Stimulated activated CD4-positive, alpha-beta T cell treated with anti-CD3 and anti-CD28 coated beads, Interleukin-12 subunit alpha, Interleukin-12 subunit beta, amount 100 ng/mL, for 48 hours (primary cell): ENCODE data around the gene TPPP.
"Not testable (repeated sequence)": the region's sequence is repeated elsewhere in the genome, so short reads cannot be mapped to it uniquely, and the experiment has no call there.

Source experiments
- DNase-seq, 3 donors: peaks; one replicate each; pipeline ENCODE4 v3.0.0-alpha.2; 2020; ENCODE audit warnings: low read depth in 2 of 3, low spot score in 1 of 3

Gene TPPP

GRCh38 chr5:628351-629205 lies 64.6 kb downstream of the TPPP start:
- DNase-seq = not testable (repeated sequence)

GRCh38 chr5:627840-628239 lies 65.3 kb downstream of the TPPP start:
- no peak for DNase-seq

- no peak for DNase-seq
Observed at GRCh38 chr5:626850-627249, 66.3 kb downstream of the TPPP start.

- no peak for DNase-seq
Observed at GRCh38 chr5:625516-625915, 67.6 kb downstream of the TPPP start.

- no peak for DNase-seq
Observed at GRCh38 chr5:624951-625230, 68.3 kb downstream of the TPPP start.

GRCh38 chr5:624118-624950 lies 68.8 kb downstream of the TPPP start:
- no peak for DNase-seq

GRCh38 chr5:623531-623930 lies 69.6 kb downstream of the TPPP start:
- no peak for DNase-seq

GRCh38 chr5:622946-623522 lies 70.1 kb downstream of the TPPP start:
- DNase-seq = no peak

GRCh38 chr5:622359-622758 lies 70.8 kb downstream of the TPPP start:
- DNase-seq = no peak

- no peak for DNase-seq
Observed at GRCh38 chr5:621341-621761, 71.8 kb downstream of the TPPP start.

GRCh38 chr5:620586-621180 lies 72.5 kb downstream of the TPPP start:
- DNase-seq = no peak

- no peak for DNase-seq
Observed at GRCh38 chr5:620152-620551, 73.0 kb downstream of the TPPP start.

GRCh38 chr5:619444-619843 lies 73.7 kb downstream of the TPPP start:
- DNase-seq = no peak

GRCh38 chr5:618450-618849 lies 74.7 kb downstream of the TPPP start:
- no peak for DNase-seq

GRCh38 chr5:617896-618295 lies 75.3 kb downstream of the TPPP start:
- DNase-seq = no peak

GRCh38 chr5:616484-617039 lies 76.6 kb downstream of the TPPP start:
- DNase-seq = no peak

- DNase-seq = peak in 1 of 3 donors; percentile 5
Observed at GRCh38 chr5:612498-613424, 80.4 kb downstream of the TPPP start.

GRCh38 chr5:611731-612486 lies 81.2 kb downstream of the TPPP start, which contains the start of gene CEP72:
Gene CEP72, plus strand, starts transcription at chr5:612340. Its CDS starts 22 bp downstream, at chr5:612362.
- DNase-seq = peak; percentile 85 to 92 (median 89)
